HEK293 (cell line): ENCODE measurements around the gene CNIH3.
A peak's percentile ranks its signal among the peaks of the same experiment; 100 is the strongest.

ENCODE experiments used
- CTCF ChIA-PET: fragments of 350-600 bp; formaldehyde crosslinking; extraction: SDS; loops from one replicate; lab custom pipeline; 2021; ENCODE audit warnings: antibody characterized with exemption; lab: Yijun Ruan, JAX
- POLR2A ChIA-PET: fragments of 300-600 bp; formaldehyde crosslinking; extraction: SDS; loops from one replicate; lab custom pipeline; 2020; ENCODE audit warnings: antibody characterized with exemption, inconsistent platforms; lab: Yijun Ruan, JAX
- H3K27ac ChIP-seq: fragments of 200-500 bp; sonication (Bioruptor generic); 2 replicates; pipeline ENCODE4 v1.5.1; 2014; ENCODE audit warnings: low read depth, low read length, control low read depth, inconsistent platforms; ENCODE audit errors: extremely low read depth
- H3K36me3 ChIP-seq, 2 experiments: fragments of 200-500 bp in 1 of 2; sonication (Bioruptor generic) in 1 of 2; 1 replicate in 1 of 2; 2 replicates in 1 of 2; pipeline ENCODE4 v1.5.1; 2014 to 2017; ENCODE audit warnings: inconsistent platforms in 2 of 2, low read length in 2 of 2; ENCODE audit not compliant: control insufficient read depth in 2 of 2, insufficient read depth in 1 of 2
- H3K4me1 ChIP-seq: fragments of 200-500 bp; sonication (Bioruptor generic); 2 replicates; pipeline ENCODE4 v1.5.1; 2014; ENCODE audit warnings: mild to moderate bottlenecking, low read length, inconsistent platforms; ENCODE audit not compliant: control insufficient read depth, insufficient read depth
- H3K4me3 ChIP-seq: 2 replicates; pipeline ENCODE4 v1.5.1; 2011; ENCODE audit warnings: low read depth, mild to moderate bottlenecking, control low read depth, low read length, moderate library complexity
- H3K9me3 ChIP-seq: fragments of 200-500 bp; sonication (Bioruptor generic); 2 replicates; pipeline ENCODE4 v1.5.1; 2014; ENCODE audit warnings: low read depth, low read length, inconsistent platforms; ENCODE audit not compliant: control insufficient read depth, insufficient read depth
- BCL11A ChIP-seq: fragments of 450-650 bp; formaldehyde crosslinking; IDR thresholded peaks from 2 replicates; pipeline ENCODE4 v1.5.1; 2016; ENCODE audit warnings: low read depth, missing biosample characterization, missing genetic modification characterization
- BCL6B ChIP-seq: fragments of 450-650 bp; formaldehyde crosslinking; IDR thresholded peaks from 2 replicates; pipeline ENCODE4 v1.5.1; 2017; ENCODE audit warnings: missing biosample characterization, missing genetic modification characterization
- EGR2 ChIP-seq: fragments of 450-650 bp; formaldehyde crosslinking; IDR thresholded peaks from 2 replicates; pipeline ENCODE4 v1.5.1; 2016; ENCODE audit warnings: low read depth, missing biosample characterization, missing genetic modification characterization
- GLIS2 ChIP-seq: fragments of 450-650 bp; formaldehyde crosslinking; IDR thresholded peaks from 2 replicates; pipeline ENCODE4 v1.5.1; 2016; ENCODE audit warnings: missing biosample characterization, missing genetic modification characterization
- KLF1 ChIP-seq: fragments of 450-650 bp; formaldehyde crosslinking; IDR thresholded peaks from 2 replicates; pipeline ENCODE4 v1.5.1; 2016; ENCODE audit warnings: missing biosample characterization, missing genetic modification characterization
- KLF16 ChIP-seq: fragments of 450-650 bp; formaldehyde crosslinking; IDR thresholded peaks from 2 replicates; pipeline ENCODE4 v1.5.1; 2017; ENCODE audit warnings: missing biosample characterization, missing genetic modification characterization
- OVOL3 ChIP-seq: fragments of 450-650 bp; formaldehyde crosslinking; IDR thresholded peaks from 2 replicates; pipeline ENCODE4 v1.5.1; 2016; ENCODE audit warnings: missing biosample characterization, missing genetic modification characterization
- SCRT2 ChIP-seq: fragments of 450-650 bp; formaldehyde crosslinking; IDR thresholded peaks from 2 replicates; pipeline ENCODE4 v1.5.1; 2016; ENCODE audit warnings: missing biosample characterization, missing genetic modification characterization
- ZBTB1 ChIP-seq: fragments of 450-650 bp; formaldehyde crosslinking; IDR thresholded peaks from 2 replicates; pipeline ENCODE4 v1.5.1; 2016; ENCODE audit warnings: missing biosample characterization, missing genetic modification characterization
- ZIC2 ChIP-seq: fragments of 450-650 bp; formaldehyde crosslinking; IDR thresholded peaks from 2 replicates; pipeline ENCODE4 v1.5.1; 2016; ENCODE audit warnings: missing biosample characterization, missing genetic modification characterization
- ZNF140 ChIP-seq: fragments of 450-650 bp; formaldehyde crosslinking; IDR thresholded peaks from 2 replicates; pipeline ENCODE4 v1.5.1; 2016; ENCODE audit warnings: missing biosample characterization, missing genetic modification characterization
- ZNF16 ChIP-seq: fragments of 450-650 bp; formaldehyde crosslinking; IDR thresholded peaks from 2 replicates; pipeline ENCODE4 v1.5.1; 2016; ENCODE audit warnings: low read depth, missing biosample characterization, missing genetic modification characterization
- ZNF394 ChIP-seq: fragments of 450-650 bp; formaldehyde crosslinking; IDR thresholded peaks from 2 replicates; pipeline ENCODE4 v1.5.1; 2016; ENCODE audit warnings: missing biosample characterization, missing genetic modification characterization, mild to moderate bottlenecking, moderate library complexity, borderline replicate concordance
- ZNF549 ChIP-seq: fragments of 450-650 bp; IDR thresholded peaks from 2 replicates; pipeline ENCODE4 v1.5.1; 2018; ENCODE audit warnings: missing biosample characterization, missing genetic modification characterization, mild to moderate bottlenecking, inconsistent platforms, moderate library complexity
- ZNF585B ChIP-seq: fragments of 450-650 bp; formaldehyde crosslinking; IDR thresholded peaks from 2 replicates; pipeline ENCODE4 v1.5.1; 2016; ENCODE audit warnings: missing biosample characterization, missing genetic modification characterization
- ZNF596 ChIP-seq: fragments of 450-650 bp; IDR thresholded peaks from 2 replicates; pipeline ENCODE4 v1.5.0; 2018; ENCODE audit warnings: missing biosample characterization, mild to moderate bottlenecking, missing genetic modification characterization, moderate library complexity
- ZNF654 ChIP-seq: fragments of 450-650 bp; formaldehyde crosslinking; IDR thresholded peaks from 2 replicates; pipeline ENCODE4 v1.5.1; 2016; ENCODE audit warnings: low read depth, missing biosample characterization, missing genetic modification characterization
- ZNF664 ChIP-seq: fragments of 450-650 bp; formaldehyde crosslinking; IDR thresholded peaks from 2 replicates; pipeline ENCODE4 v1.5.1; 2016; ENCODE audit warnings: missing biosample characterization, missing genetic modification characterization
- ZNF701 ChIP-seq: fragments of 450-650 bp; formaldehyde crosslinking; IDR thresholded peaks from 2 replicates; pipeline ENCODE4 v1.5.1; 2016; ENCODE audit warnings: missing biosample characterization, missing genetic modification characterization
- ZNF707 ChIP-seq: fragments of 450-650 bp; formaldehyde crosslinking; IDR thresholded peaks from 2 replicates; pipeline ENCODE4 v1.5.1; 2016; ENCODE audit warnings: missing biosample characterization, missing genetic modification characterization
- ZNF747 ChIP-seq: fragments of 450-650 bp; formaldehyde crosslinking; IDR thresholded peaks from 2 replicates; pipeline ENCODE4 v1.5.1; 2016; ENCODE audit warnings: missing biosample characterization, missing genetic modification characterization
- ZSCAN16 ChIP-seq: fragments of 450-650 bp; formaldehyde crosslinking; IDR thresholded peaks from 2 replicates; pipeline ENCODE4 v1.5.1; 2016; ENCODE audit warnings: missing biosample characterization, missing genetic modification characterization
- ZSCAN30 ChIP-seq: fragments of 450-650 bp; IDR thresholded peaks from 2 replicates; pipeline ENCODE4 v1.5.1; 2018; ENCODE audit warnings: missing biosample characterization, mild to moderate bottlenecking, missing genetic modification characterization, moderate library complexity
- TF ChIP-seq, protein P1 (sequence below): fragments of 450-650 bp; formaldehyde crosslinking; IDR thresholded peaks from 2 replicates; pipeline ENCODE4; 2016; ENCODE audit warnings: missing biosample characterization, missing genetic modification characterization
- TF ChIP-seq, protein P2 (sequence below): fragments of 450-650 bp; formaldehyde crosslinking; IDR thresholded peaks from 2 replicates; pipeline ENCODE4 v1.5.1; 2016; ENCODE audit warnings: missing biosample characterization, missing genetic modification characterization
- TF ChIP-seq, protein P3 (sequence below): fragments of 450-650 bp; formaldehyde crosslinking; IDR thresholded peaks from 2 replicates; pipeline ENCODE4 v1.5.1; 2016; ENCODE audit warnings: missing biosample characterization, missing genetic modification characterization

The CNIH3 gene

DNA sequence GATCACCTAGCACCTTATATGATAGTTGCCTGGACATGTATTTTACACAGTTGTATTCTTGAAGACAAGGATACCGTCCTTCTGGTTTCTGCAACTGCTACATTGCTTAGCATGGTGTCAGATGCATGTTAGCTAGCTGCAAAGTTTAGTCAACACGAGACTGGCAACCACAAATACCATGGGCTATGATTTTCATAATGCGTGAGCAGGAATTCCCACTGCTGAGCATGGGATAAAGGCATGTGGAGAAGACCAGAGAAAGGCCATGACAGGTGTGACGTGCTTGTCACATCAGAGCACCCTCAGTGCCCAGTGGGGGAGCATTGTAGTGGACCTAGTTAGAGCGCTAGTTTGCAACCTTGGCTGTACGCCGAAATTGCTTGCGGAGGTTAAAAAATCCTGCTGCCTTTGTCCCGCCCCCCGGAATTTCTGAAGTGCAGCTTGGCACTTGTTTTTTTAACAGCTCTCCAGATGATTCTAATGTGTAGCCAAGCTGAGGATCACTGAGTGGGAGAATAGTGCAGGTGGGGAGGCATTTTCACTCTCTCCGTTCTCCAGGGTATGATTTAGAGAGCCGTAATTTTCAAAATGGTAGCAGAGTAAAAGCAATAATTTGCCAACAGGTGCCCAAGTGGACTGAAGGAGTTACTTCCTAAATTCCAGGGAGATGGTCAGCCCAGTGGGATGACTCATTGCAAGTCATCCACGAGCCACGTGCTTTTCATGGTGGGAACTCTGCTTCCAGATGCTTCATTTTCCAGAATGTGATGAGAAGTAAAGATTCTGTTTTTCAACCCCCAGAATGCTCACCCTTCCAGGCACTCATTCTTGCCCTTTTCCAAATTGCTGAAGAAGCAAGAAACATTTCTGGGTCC lies 81.0 kb downstream of the CNIH3 start:
- H3K36me3 ChIP-seq, result no peaks in the 10 kb centered on the region
- TF ChIP-seq ZBTB1 (tag by site-specific recombination), result no peak
- peak; percentile 72 for TF ChIP-seq SCRT2 (tag by site-specific recombination)
- ChIA-PET CTCF (interaction anchor here (0.6 to 2.9 kb wide), 6 partner anchors 18 to 285 kb away, joined by 3 to 14 read pairs (median 3); no protein-coding TSS in a partner anchor), POLR2A (interaction anchor here (0.6 kb wide), 1 partner anchor 293 kb away, joined by 5 read pairs; no protein-coding TSS in a partner anchor)
- H3K27ac ChIP-seq, result no peak overlapping the region
- H3K4me3 ChIP-seq, result no peak overlapping the region
- H3K4me1 ChIP-seq, result no peaks in the 10 kb centered on the region
- H3K9me3 ChIP-seq, result no peaks in the 10 kb centered on the region

- Histone ChIP-seq H3K36me3 (no peaks in the 10 kb centered on the region), H3K4me3 (no peak overlapping the region), H3K9me3 (no peaks in the 10 kb centered on the region), H3K27ac (no peak overlapping the region), H3K4me1 (no peaks in the 10 kb centered on the region)
- ChIA-PET CTCF (interaction anchor here (1.0 to 6.3 kb wide), 4 partner anchors 53 to 185 kb away, joined by 3 to 129 read pairs (median 4); no protein-coding TSS in a partner anchor), POLR2A (no interaction called here)
- TF ChIP-seq ZSCAN16 (tag by site-specific recombination) (no peak), ZNF701 (tag by site-specific recombination) (no peak), ZNF16 (no peak)
- TF ChIP-seq, protein P1, sequence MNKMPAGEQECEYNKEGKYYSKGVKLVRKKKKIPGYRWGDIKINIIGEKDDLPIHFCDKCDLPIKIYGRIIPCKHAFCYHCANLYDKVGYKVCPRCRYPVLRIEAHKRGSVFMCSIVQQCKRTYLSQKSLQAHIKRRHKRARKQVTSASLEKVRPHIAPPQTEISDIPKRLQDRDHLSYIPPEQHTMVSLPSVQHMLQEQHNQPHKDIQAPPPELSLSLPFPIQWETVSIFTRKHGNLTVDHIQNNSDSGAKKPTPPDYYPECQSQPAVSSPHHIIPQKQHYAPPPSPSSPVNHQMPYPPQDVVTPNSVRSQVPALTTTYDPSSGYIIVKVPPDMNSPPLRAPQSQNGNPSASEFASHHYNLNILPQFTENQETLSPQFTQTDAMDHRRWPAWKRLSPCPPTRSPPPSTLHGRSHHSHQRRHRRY, result no peak
Measured at GRCh38 chr1:224698015-224698451, 81.9 kb downstream of the CNIH3 start.

GRCh38 chr1:224700918-224701531 lies 84.9 kb downstream of the CNIH3 start:
- POLR2A ChIA-PET, result no interaction called here
- CTCF ChIA-PET, result interaction anchor here (0.6 to 6.3 kb wide), 30 partner anchors 9 to 854 kb away, joined by 3 to 129 read pairs (median 4); no protein-coding TSS in a partner anchor
- Histone ChIP-seq H3K4me1 (no peaks in the 10 kb centered on the region), H3K27ac (no peak overlapping the region), H3K9me3 (no peaks in the 10 kb centered on the region), H3K4me3 (no peak overlapping the region), H3K36me3 (no peaks in the 10 kb centered on the region)
- TF ChIP-seq ZNF747 (tag by site-specific recombination), result no peak
- TF ChIP-seq KLF16 (tag by site-specific recombination), result no peak
- TF ChIP-seq ZNF585B (tag by site-specific recombination), result no peak
- no peak for TF ChIP-seq OVOL3 (tag by site-specific recombination)
- TF ChIP-seq ZIC2 (tag by site-specific recombination), result peak; percentile 95
- TF ChIP-seq BCL6B (tag by site-specific recombination), result no peak
- no peak for TF ChIP-seq BCL11A (tag by site-specific recombination)
- TF ChIP-seq KLF1 (tag by site-specific recombination), result no peak
- no peak for TF ChIP-seq ZNF664 (tag by site-specific recombination)
- no peak for TF ChIP-seq ZNF707
- TF ChIP-seq ZNF549 (tag by site-specific recombination), result no peak
- no peak for TF ChIP-seq ZNF596
- no peak for TF ChIP-seq ZNF140 (tag by site-specific recombination)
- no peak for TF ChIP-seq ZSCAN30 (tag by site-specific recombination)
- TF ChIP-seq, protein P2, sequence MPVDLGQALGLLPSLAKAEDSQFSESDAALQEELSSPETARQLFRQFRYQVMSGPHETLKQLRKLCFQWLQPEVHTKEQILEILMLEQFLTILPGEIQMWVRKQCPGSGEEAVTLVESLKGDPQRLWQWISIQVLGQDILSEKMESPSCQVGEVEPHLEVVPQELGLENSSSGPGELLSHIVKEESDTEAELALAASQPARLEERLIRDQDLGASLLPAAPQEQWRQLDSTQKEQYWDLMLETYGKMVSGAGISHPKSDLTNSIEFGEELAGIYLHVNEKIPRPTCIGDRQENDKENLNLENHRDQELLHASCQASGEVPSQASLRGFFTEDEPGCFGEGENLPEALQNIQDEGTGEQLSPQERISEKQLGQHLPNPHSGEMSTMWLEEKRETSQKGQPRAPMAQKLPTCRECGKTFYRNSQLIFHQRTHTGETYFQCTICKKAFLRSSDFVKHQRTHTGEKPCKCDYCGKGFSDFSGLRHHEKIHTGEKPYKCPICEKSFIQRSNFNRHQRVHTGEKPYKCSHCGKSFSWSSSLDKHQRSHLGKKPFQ (tag by site-specific recombination), result no peak
- TF ChIP-seq, protein P3, sequence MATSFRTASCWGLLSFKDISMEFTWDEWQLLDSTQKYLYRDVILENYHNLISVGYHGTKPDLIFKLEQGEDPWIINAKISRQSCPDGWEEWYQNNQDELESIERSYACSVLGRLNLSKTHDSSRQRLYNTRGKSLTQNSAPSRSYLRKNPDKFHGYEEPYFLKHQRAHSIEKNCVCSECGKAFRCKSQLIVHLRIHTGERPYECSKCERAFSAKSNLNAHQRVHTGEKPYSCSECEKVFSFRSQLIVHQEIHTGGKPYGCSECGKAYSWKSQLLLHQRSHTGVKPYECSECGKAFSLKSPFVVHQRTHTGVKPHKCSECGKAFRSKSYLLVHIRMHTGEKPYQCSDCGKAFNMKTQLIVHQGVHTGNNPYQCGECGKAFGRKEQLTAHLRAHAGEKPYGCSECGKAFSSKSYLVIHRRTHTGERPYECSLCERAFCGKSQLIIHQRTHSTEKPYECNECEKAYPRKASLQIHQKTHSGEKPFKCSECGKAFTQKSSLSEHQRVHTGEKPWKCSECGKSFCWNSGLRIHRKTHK (tag by site-specific recombination), result no peak
- no peak for TF ChIP-seq EGR2 (tag by site-specific recombination)
- no peak; the same call in 1 of the 2 replicates for TF ChIP-seq ZNF654 (tag by site-specific recombination)
- peak; percentile 51 for TF ChIP-seq GLIS2 (tag by site-specific recombination)
- no peak for TF ChIP-seq ZNF394 (tag by site-specific recombination)
